Thoracic aorta (tissue), 2 donors: Measurements from ENCODE around the gene DCST2. TPM values are rescaled to one million over a fixed set of nuclear protein-coding genes. Genes with fewer than 3 reads are reported as not detected.

Source experiments
- ATAC-seq: fragments of 150-250 bp; one replicate; pipeline ENCODE4 v1.8.0; 2017; ENCODE audit warnings: low read depth; ENCODE audit not compliant: insufficient number of reproducible peaks, low FRiP score
- DNase-seq: peaks from one replicate; pipeline ENCODE4 v3.0.0-alpha.2; 2020; ENCODE audit warnings: low spot score
- H3K27ac ChIP-seq, 2 donors: fragments of 200-600 bp; sonication (generic); 1 replicate in 1 of 2; 2 replicates in 1 of 2; pipeline ENCODE4 v1.5.1; 2016; ENCODE audit warnings: mild to moderate bottlenecking in 2 of 2, moderate library complexity in 2 of 2
- H3K27me3 ChIP-seq: fragments of 200-600 bp; sonication (generic); replicated peaks from 2 replicates; pipeline ENCODE4 v1.6.0; 2016; ENCODE audit warnings: mild to moderate bottlenecking; ENCODE audit not compliant: insufficient read depth
- H3K36me3 ChIP-seq: fragments of 200-600 bp; sonication (generic); one replicate; pipeline ENCODE4 v1.5.1; 2016
- H3K4me1 ChIP-seq, 2 donors: fragments of 200-600 bp; sonication (generic); 1 replicate in 1 of 2; 2 replicates in 1 of 2; pipeline versions ENCODE4 v1.5.1 to v1.6.0; 2016; ENCODE audit warnings: low read depth in 2 of 2, mild to moderate bottlenecking in 1 of 2; ENCODE audit not compliant: control insufficient read depth in 1 of 2
- H3K4me3 ChIP-seq: fragments of 200-600 bp; sonication (generic); 2 replicates; pipeline ENCODE4 v1.5.1; 2016; ENCODE audit warnings: mild to moderate bottlenecking
- H3K9me3 ChIP-seq: fragments of 200-600 bp; sonication (generic); 2 replicates; pipeline ENCODE4 v1.5.1; 2016
- total RNA-seq, 2 donors: library from RNA; depleted of rRNA; stranded (reverse); fragments of >200 nt; gene quantifications; one replicate each; pipeline versions ENCODE4 v1.1.0 to v1.2.3, GENCODE V29; 2016
- TF ChIP-seq, protein P1 (sequence below): fragments of 200-600 bp; sonication (generic); IDR thresholded peaks from one replicate; pipeline ENCODE4 v1.5.1; 2019; ENCODE audit warnings: antibody characterized with exemption

DCST2 gene
- total RNA-seq, 2 donors from 2014 or later = 0.42 TPM; not detected in 1

DNA sequence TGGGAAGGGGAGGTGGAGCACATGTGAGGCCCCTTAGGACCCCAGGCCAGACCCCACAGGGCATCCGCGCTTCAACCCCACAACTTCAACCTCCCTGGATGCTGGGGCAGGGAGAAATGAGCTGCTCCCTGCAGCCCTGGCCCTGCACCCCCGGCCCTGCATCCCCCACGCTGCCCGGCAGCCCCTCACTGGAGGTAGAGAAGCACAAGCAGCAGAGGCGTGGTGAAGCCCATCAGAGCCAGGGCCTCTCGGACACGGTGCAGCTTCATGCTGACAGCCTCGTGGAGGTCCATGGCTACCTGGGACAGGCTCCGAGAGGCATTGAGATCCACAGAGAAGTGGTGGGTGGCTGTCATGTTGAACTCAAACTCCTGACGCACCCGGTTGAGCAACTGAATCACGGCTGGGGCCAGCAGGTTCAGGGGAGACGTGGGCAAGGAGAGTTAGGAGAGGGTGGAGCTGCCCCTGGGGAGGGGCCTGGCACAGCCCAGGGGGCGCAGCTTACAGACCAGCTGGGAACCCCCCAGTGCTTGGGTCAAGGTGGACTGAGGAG, 3.3 kb downstream of the DCST2 start:
- H3K4me1 ChIP-seq = no peaks in the 10 kb centered on the region
- ATAC-seq = no peak
- TF ChIP-seq, protein P1, sequence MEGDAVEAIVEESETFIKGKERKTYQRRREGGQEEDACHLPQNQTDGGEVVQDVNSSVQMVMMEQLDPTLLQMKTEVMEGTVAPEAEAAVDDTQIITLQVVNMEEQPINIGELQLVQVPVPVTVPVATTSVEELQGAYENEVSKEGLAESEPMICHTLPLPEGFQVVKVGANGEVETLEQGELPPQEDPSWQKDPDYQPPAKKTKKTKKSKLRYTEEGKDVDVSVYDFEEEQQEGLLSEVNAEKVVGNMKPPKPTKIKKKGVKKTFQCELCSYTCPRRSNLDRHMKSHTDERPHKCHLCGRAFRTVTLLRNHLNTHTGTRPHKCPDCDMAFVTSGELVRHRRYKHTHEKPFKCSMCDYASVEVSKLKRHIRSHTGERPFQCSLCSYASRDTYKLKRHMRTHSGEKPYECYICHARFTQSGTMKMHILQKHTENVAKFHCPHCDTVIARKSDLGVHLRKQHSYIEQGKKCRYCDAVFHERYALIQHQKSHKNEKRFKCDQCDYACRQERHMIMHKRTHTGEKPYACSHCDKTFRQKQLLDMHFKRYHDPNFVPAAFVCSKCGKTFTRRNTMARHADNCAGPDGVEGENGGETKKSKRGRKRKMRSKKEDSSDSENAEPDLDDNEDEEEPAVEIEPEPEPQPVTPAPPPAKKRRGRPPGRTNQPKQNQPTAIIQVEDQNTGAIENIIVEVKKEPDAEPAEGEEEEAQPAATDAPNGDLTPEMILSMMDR = no peak

DNA sequence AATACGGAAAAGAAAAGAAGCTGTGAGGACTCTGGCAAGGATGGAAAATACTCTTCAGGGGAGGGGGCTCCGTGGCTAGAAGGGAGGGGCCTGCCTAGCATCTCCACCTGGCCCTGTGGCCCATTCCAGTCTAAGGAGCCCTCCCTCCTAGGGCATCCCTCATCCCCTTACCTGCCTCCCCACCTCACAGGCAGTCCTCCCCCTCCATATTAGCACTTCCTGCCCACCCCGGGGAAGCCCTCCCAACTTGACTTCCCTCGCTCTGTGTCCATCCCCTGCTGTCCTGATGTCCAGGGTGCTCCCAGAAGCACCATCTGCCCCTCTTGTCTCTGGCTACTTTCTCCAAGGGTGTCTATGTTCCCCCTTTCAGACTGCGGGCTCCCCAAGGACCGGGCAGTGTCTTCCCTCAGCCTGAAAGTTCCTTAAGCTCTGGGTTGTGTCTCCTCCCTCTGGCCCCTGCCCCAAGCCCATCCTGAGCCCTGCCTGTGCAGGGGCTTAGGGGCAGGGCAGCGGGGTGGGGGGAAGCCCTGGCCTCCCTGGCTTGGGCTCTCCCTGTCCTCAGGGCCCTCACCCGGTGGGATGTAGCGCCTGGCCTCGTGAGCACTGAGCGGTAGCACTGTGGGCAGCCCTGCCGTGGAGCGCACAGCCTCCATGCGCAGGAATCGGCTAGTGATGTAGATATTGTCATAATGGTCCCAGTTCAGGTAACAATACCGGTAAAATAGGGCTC, 3.9 kb downstream of the DCST2 start:
- no peak for DNase-seq
- H3K4me1 ChIP-seq = no peaks in the 10 kb centered on the region
- H3K4me3 ChIP-seq = no peak overlapping the region
- H3K9me3 ChIP-seq = no peaks in the 10 kb centered on the region
- no peaks in the 10 kb centered on the region for H3K36me3 ChIP-seq
- H3K27me3 ChIP-seq = no peaks in the 10 kb centered on the region
- TF ChIP-seq, protein P1 = no peak
- no peak for ATAC-seq
- H3K27ac ChIP-seq = no peak overlapping the region

More for the DNA sequence above, 3.3 kb downstream of the DCST2 start:
- Histone ChIP-seq H3K4me3 (no peak overlapping the region), H3K9me3 (no peaks in the 10 kb centered on the region), H3K27me3 (no peaks in the 10 kb centered on the region), H3K27ac (no peak overlapping the region), H3K36me3 (no peaks in the 10 kb centered on the region)
- DNase-seq = no peak

GRCh38 chr1:155026588-155026987, 7.0 kb downstream of the DCST2 start:
- ATAC-seq (no peak), DNase-seq (no peak)
- no peak overlapping the region for H3K4me3 ChIP-seq
- no peaks in the 10 kb centered on the region for H3K4me1 ChIP-seq
- H3K9me3 ChIP-seq = no peaks in the 10 kb centered on the region
- no peaks in the 10 kb centered on the region for H3K27me3 ChIP-seq
- TF ChIP-seq, protein P1 = no peak
- no peak overlapping the region for H3K27ac ChIP-seq
- no peaks in the 10 kb centered on the region for H3K36me3 ChIP-seq

DNA sequence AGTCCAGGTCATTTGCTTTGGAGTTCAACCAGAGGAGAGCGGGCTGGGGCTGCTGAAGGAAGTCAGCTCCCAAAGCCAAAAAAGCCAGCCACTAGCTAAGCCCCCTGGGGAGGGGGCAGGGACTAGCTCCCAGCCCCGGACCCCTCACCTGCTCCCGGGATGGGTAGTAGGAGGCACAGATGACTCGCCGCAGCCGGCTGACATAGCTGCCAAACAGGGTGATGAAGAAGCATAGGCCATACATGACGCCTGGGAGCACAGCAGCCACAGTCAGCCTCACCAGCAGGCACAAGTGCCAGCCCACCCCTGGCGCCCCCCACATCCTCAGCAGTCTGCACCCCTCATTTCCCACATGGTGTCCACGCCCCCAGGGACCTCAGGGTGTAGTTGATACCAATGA, 7.4 kb downstream of the DCST2 start:
- DNase-seq (no peak), ATAC-seq (no peak)
- H3K36me3 ChIP-seq = no peaks in the 10 kb centered on the region
- no peaks in the 10 kb centered on the region for H3K4me1 ChIP-seq
- TF ChIP-seq, protein P1 = no peak
- no peak overlapping the region for H3K4me3 ChIP-seq
- H3K27me3 ChIP-seq = no peaks in the 10 kb centered on the region
- no peak overlapping the region for H3K27ac ChIP-seq
- no peaks in the 10 kb centered on the region for H3K9me3 ChIP-seq

GRCh38 chr1:155024315-155024714, 9.3 kb downstream of the DCST2 start:
- H3K4me1 ChIP-seq = no peaks in the 10 kb centered on the region
- H3K9me3 ChIP-seq = no peaks in the 10 kb centered on the region
- ATAC-seq (no peak), DNase-seq (no peak)
- H3K4me3 ChIP-seq = no peak overlapping the region
- no peaks in the 10 kb centered on the region for H3K36me3 ChIP-seq
- H3K27me3 ChIP-seq = no peaks in the 10 kb centered on the region
- TF ChIP-seq, protein P1 = no peak
- no peak overlapping the region for H3K27ac ChIP-seq
